Immature natural killer cell (primary cell): Measurements from ENCODE around the gene DLG2. TPM values are rescaled to one million over a fixed set of nuclear protein-coding genes. Genes with fewer than 3 reads are reported as not detected.
"Not testable (repeated sequence)": the region's sequence is repeated elsewhere in the genome, so short reads cannot be mapped to it uniquely, and the experiment has no call there.

ENCODE experiments used
- DNase-seq, 3 donors: peaks; one replicate each; pipeline ENCODE4 v3.0.0; 2022; ENCODE audit warnings: mixed read lengths in 1 of 3
- H3K27ac Mint-ChIP-seq, 6 donors: one replicate each; pipeline ENCODE4 v1.8.0; 2020; ENCODE audit warnings: mixed read lengths in 6 of 6, mild to moderate bottlenecking in 5 of 6, inconsistent platforms in 4 of 6, moderate library complexity in 3 of 6
- H3K27me3 Mint-ChIP-seq, 3 donors: one replicate each; pipeline ENCODE4 v1.8.0; 2020 to 2021; ENCODE audit warnings: low read depth in 3 of 3, mild to moderate bottlenecking in 3 of 3, mixed read lengths in 3 of 3, moderate library complexity in 3 of 3, inconsistent platforms in 1 of 3
- H3K36me3 Mint-ChIP-seq, 3 donors: one replicate each; pipeline ENCODE4 v1.8.0; 2020; ENCODE audit warnings: mixed read lengths in 3 of 3, inconsistent platforms in 2 of 3, mild to moderate bottlenecking in 2 of 3
- H3K4me1 Mint-ChIP-seq, 2 donors: one replicate each; pipeline ENCODE4 v1.8.0; 2020; ENCODE audit warnings: inconsistent platforms in 2 of 2, mild to moderate bottlenecking in 2 of 2, mixed read lengths in 2 of 2, moderate library complexity in 1 of 2
- H3K4me3 Mint-ChIP-seq, 5 donors: one replicate each; pipeline ENCODE4 v1.8.0; 2020; ENCODE audit warnings: mild to moderate bottlenecking in 5 of 5, mixed read lengths in 5 of 5, inconsistent platforms in 3 of 5, moderate library complexity in 3 of 5
- H3K9me3 Mint-ChIP-seq, 6 donors: one replicate each; pipeline ENCODE4 v1.8.0; 2020; ENCODE audit warnings: mild to moderate bottlenecking in 6 of 6, mixed read lengths in 6 of 6, inconsistent platforms in 4 of 6, moderate library complexity in 3 of 6
- polyA plus RNA-seq, 3 donors: library from polyadenylated mRNA; unstranded; fragments of 300-500 nt; fragmentation: Illumina TruSeq; gene quantifications; one replicate each; pipeline ENCODE4 v1.2.3, GENCODE V29; 2021

Gene DLG2
- polyA plus RNA-seq, 3 donors from 2014 or later: 0.57 to 1.9 (median 1.2) TPM

GRCh38 chr11:85355921-85356320, 271.2 kb downstream of the DLG2 start:
- H3K4me1 Mint-ChIP-seq: no peaks in the 10 kb centered on the region
- DNase-seq: no peak

GRCh38 chr11:85349539-85349938, 277.6 kb downstream of the DLG2 start:
- not testable (repeated sequence) for H3K4me1 Mint-ChIP-seq, H3K36me3 Mint-ChIP-seq, H3K27me3 Mint-ChIP-seq, DNase-seq, H3K27ac Mint-ChIP-seq, H3K4me3 Mint-ChIP-seq
- peaks cover 17 to 41% (median 36%) of the 10 kb centered on the region in 6 donors for H3K9me3 Mint-ChIP-seq

More at GRCh38 chr11:85355921-85356320, 271.2 kb downstream of the DLG2 start:
- peaks cover 10 to 41% (median 27%) of the 10 kb centered on the region in 6 donors for H3K9me3 Mint-ChIP-seq
- H3K4me3 Mint-ChIP-seq: no peak overlapping the region
- H3K27ac Mint-ChIP-seq: no peak overlapping the region
- peaks cover 0 to 2% (median 0%) of the 10 kb centered on the region in 3 donors for H3K27me3 Mint-ChIP-seq
- H3K36me3 Mint-ChIP-seq: no peaks in the 10 kb centered on the region

GRCh38 chr11:85348945-85349344, 278.2 kb downstream of the DLG2 start:
- Mint-ChIP-seq H3K27ac (no peak overlapping the region), H3K9me3 (peaks cover 15 to 42% (median 35%) of the 10 kb centered on the region in 6 donors), H3K27me3 (peaks cover 0 to 4% (median 0%) of the 10 kb centered on the region in 3 donors), H3K4me1 (no peaks in the 10 kb centered on the region), H3K4me3 (no peak overlapping the region), H3K36me3 (peaks cover 0 to 2% (median 0%) of the 10 kb centered on the region in 3 donors)
- no peak for DNase-seq

GRCh38 chr11:85347291-85347690, 279.9 kb downstream of the DLG2 start:
- Mint-ChIP-seq H3K9me3 (peaks cover 16 to 44% (median 39%) of the 10 kb centered on the region in 6 donors), H3K27ac (no peak overlapping the region), H3K4me1 (no peaks in the 10 kb centered on the region), H3K27me3 (peaks cover 0 to 2% (median 0%) of the 10 kb centered on the region in 3 donors), H3K36me3 (peaks cover 0 to 2% (median 0%) of the 10 kb centered on the region in 3 donors), H3K4me3 (no peak overlapping the region)
- DNase-seq: no peak

GRCh38 chr11:85346484-85346883, 280.7 kb downstream of the DLG2 start:
- no peak for DNase-seq
- Mint-ChIP-seq H3K9me3 (peaks cover 16 to 45% (median 37%) of the 10 kb centered on the region in 6 donors), H3K4me1 (no peaks in the 10 kb centered on the region), H3K36me3 (peaks cover 0 to 2% (median 2%) of the 10 kb centered on the region in 3 donors), H3K27me3 (peaks cover 0 to 2% (median 1%) of the 10 kb centered on the region in 3 donors), H3K4me3 (no peak overlapping the region), H3K27ac (no peak overlapping the region)

GRCh38 chr11:85340846-85341245, 286.3 kb downstream of the DLG2 start:
- H3K27ac Mint-ChIP-seq, H3K4me3 Mint-ChIP-seq, H3K36me3 Mint-ChIP-seq, H3K4me1 Mint-ChIP-seq, DNase-seq, H3K27me3 Mint-ChIP-seq: not testable (repeated sequence)
- H3K9me3 Mint-ChIP-seq: peaks cover 2 to 46% (median 32%) of the 10 kb centered on the region in 6 donors

- DNase-seq: no peak
- Mint-ChIP-seq H3K4me1 (no peaks in the 10 kb centered on the region), H3K27ac (no peak overlapping the region), H3K9me3 (peaks cover 0 to 25% (median 8%) of the 10 kb centered on the region in 6 donors), H3K4me3 (no peak overlapping the region), H3K36me3 (no peaks in the 10 kb centered on the region), H3K27me3 (no peaks in the 10 kb centered on the region)
These were observed 308.6 kb downstream of the DLG2 start for GRCh38 chr11:85318573-85318972.

- Mint-ChIP-seq H3K9me3 (peaks cover 0 to 35% (median 9%) of the 10 kb centered on the region in 6 donors), H3K4me1 (no peaks in the 10 kb centered on the region), H3K27me3 (no peaks in the 10 kb centered on the region)
These were observed 310.2 kb downstream of the DLG2 start for GRCh38 chr11:85316967-85317366.

GRCh38 chr11:85313741-85314140, 313.4 kb downstream of the DLG2 start:
- Mint-ChIP-seq H3K27me3 (peaks cover 0 to 1% (median 0%) of the 10 kb centered on the region in 3 donors), H3K4me1 (no peaks in the 10 kb centered on the region), H3K9me3 (peaks cover 0 to 50% (median 13%) of the 10 kb centered on the region in 6 donors), H3K4me3 (no peak overlapping the region), H3K36me3 (no peaks in the 10 kb centered on the region), H3K27ac (no peak overlapping the region)
- DNase-seq: no peak

More at GRCh38 chr11:85316967-85317366, 310.2 kb downstream of the DLG2 start:
- Mint-ChIP-seq H3K27ac (no peak overlapping the region), H3K36me3 (no peaks in the 10 kb centered on the region), H3K4me3 (no peak overlapping the region)
- no peak for DNase-seq

- no peak for DNase-seq
- H3K4me1 Mint-ChIP-seq: no peaks in the 10 kb centered on the region
- peaks cover 2 to 54% (median 17%) of the 10 kb centered on the region in 6 donors for H3K9me3 Mint-ChIP-seq
- no peaks in the 10 kb centered on the region for H3K36me3 Mint-ChIP-seq
- no peak overlapping the region for H3K4me3 Mint-ChIP-seq
- H3K27me3 Mint-ChIP-seq: peaks cover 0 to 3% (median 2%) of the 10 kb centered on the region in 3 donors
- no peak overlapping the region for H3K27ac Mint-ChIP-seq
These were observed 316.7 kb downstream of the DLG2 start for GRCh38 chr11:85310479-85310878.

- no peaks in the 10 kb centered on the region for H3K4me1 Mint-ChIP-seq
- no peaks in the 10 kb centered on the region for H3K36me3 Mint-ChIP-seq
- H3K9me3 Mint-ChIP-seq: peaks cover 4 to 59% (median 22%) of the 10 kb centered on the region in 6 donors
- H3K27ac Mint-ChIP-seq: no peak overlapping the region
- no peak overlapping the region for H3K4me3 Mint-ChIP-seq
- no peak for DNase-seq
- peaks cover 0 to 3% (median 2%) of the 10 kb centered on the region in 3 donors for H3K27me3 Mint-ChIP-seq
These were observed 319.8 kb downstream of the DLG2 start for GRCh38 chr11:85307366-85307765.

- no peaks in the 10 kb centered on the region for H3K36me3 Mint-ChIP-seq
- peaks cover 4 to 36% (median 20%) of the 10 kb centered on the region in 6 donors for H3K9me3 Mint-ChIP-seq
- H3K27ac Mint-ChIP-seq: no peak overlapping the region
- no peak for DNase-seq
- H3K4me3 Mint-ChIP-seq: no peak overlapping the region
- no peaks in the 10 kb centered on the region for H3K4me1 Mint-ChIP-seq
- H3K27me3 Mint-ChIP-seq: peaks cover 0 to 5% (median 2%) of the 10 kb centered on the region in 3 donors
These were observed 325.1 kb downstream of the DLG2 start for GRCh38 chr11:85301895-85302678.

- Mint-ChIP-seq H3K27me3 (peaks cover 0 to 4% (median 2%) of the 10 kb centered on the region in 3 donors), H3K27ac (no peak overlapping the region), H3K4me3 (no peak overlapping the region), H3K36me3 (no peaks in the 10 kb centered on the region), H3K4me1 (no peaks in the 10 kb centered on the region), H3K9me3 (peaks cover 3 to 28% (median 17%) of the 10 kb centered on the region in 6 donors)
- no peak for DNase-seq
These were observed 327.7 kb downstream of the DLG2 start for GRCh38 chr11:85299258-85299942.

GRCh38 chr11:85295694-85296271, 331.4 kb downstream of the DLG2 start:
- H3K27ac Mint-ChIP-seq: no peak overlapping the region
- peaks cover 3 to 22% (median 12%) of the 10 kb centered on the region in 6 donors for H3K9me3 Mint-ChIP-seq
- DNase-seq: no peak
- H3K36me3 Mint-ChIP-seq: no peaks in the 10 kb centered on the region
- H3K27me3 Mint-ChIP-seq: peaks cover 0 to 4% (median 2%) of the 10 kb centered on the region in 3 donors
- H3K4me3 Mint-ChIP-seq: no peak overlapping the region
- H3K4me1 Mint-ChIP-seq: no peaks in the 10 kb centered on the region
